CD4-positive, alpha-beta T cell treated with Interleukin-15 for 1 hour (primary cell): ENCODE measurements around the gene GDPD3.
A peak's percentile ranks its signal among the peaks of the same experiment; 100 is the strongest.

ENCODE experiments used
- DNase-seq: peaks from one replicate; pipeline ENCODE4 v3.0.0-alpha.2; 2020

The GDPD3 gene

DNA sequence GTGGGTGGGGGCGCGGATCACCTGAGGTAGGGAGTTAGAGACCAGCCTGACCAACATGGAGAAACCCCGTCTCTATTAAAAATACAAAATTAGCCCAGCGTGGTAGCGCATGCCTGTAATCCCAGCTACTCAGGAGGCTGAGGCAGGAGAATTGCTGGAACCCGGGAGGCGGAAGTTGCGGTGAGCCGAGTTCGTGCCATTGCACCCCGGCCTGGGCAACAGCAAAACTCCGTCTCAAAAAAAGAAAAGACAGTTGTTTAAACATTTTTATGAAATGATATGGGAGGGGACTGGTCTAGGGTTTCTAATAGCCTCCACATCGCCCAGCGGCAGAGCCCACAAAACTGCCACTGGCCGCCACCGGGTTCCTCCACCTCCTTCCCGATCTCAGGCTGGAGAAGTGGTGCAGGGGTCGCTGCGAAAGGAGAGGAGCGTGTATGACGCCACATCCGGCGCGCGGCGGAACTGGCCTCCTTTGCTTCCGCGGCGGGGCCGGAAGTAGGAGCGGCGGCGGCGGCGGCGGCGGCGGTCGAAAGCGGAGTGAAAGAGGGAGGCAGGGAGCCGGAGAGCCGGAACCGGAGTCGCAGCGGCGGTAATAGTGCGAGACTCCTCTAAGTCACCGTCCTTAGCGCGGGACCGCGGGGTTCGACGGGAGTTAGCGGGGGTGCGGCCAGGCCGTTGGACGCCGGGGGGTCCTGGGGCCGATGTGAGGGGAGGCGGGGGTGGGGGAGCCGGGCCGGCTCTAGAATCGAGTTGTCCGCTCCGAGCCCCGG lies 37.6 kb downstream of the GDPD3 start, which contains the start of gene PPP4C:
PPP4C (plus strand) TSS at position 492 of the 773 bp plus-strand sequence. CDS start 384 bp downstream, outside the sequence.
- peak; percentile 87 for DNase-seq

DNA sequence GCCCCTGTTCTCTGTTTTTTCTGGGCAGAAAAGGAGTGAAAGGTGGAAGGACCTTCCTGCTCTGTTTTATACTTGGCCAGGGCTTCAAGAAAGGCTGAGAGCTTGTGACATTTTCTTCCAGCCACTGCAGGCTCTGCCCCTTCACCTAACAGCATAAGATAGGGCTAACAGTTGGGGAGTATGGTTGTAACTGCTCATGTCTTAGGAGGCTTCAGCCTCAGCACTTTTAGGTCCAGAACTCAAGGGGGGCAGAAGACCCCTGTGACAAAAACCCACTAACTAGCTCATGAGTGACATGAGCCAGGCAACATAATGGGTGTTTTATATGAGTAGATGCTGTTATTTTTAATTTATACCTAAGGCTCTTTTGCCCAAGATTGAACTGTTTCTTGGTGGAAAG lies 42.8 kb downstream of the GDPD3 start:
- no peak for DNase-seq

GRCh38 chr16:30069611-30070462 lies 43.5 kb downstream of the GDPD3 start:
- DNase-seq = no peak

- peak; percentile 55 for DNase-seq
Observed at GRCh38 chr16:30068750-30069610, 44.4 kb downstream of the GDPD3 start.

GRCh38 chr16:30068333-30068732 lies 45.0 kb downstream of the GDPD3 start:
- no peak for DNase-seq

DNA sequence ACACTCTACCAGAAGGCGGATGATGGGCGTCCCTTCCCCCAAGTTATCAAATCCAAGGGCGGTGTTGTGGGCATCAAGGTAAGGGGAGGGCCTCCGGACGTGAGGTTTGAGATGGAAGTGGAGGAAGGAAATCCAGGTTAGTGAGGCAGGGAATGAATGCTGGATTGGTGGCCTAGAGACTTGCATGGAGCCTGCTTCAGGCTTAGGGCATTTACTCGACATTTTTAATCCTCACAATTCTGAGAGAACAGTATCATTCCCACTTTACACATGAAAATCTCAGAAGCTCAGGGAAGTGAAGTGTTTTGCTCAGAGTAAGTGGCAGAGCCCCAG lies 45.8 kb downstream of the GDPD3 start:
- DNase-seq = no peak

DNA sequence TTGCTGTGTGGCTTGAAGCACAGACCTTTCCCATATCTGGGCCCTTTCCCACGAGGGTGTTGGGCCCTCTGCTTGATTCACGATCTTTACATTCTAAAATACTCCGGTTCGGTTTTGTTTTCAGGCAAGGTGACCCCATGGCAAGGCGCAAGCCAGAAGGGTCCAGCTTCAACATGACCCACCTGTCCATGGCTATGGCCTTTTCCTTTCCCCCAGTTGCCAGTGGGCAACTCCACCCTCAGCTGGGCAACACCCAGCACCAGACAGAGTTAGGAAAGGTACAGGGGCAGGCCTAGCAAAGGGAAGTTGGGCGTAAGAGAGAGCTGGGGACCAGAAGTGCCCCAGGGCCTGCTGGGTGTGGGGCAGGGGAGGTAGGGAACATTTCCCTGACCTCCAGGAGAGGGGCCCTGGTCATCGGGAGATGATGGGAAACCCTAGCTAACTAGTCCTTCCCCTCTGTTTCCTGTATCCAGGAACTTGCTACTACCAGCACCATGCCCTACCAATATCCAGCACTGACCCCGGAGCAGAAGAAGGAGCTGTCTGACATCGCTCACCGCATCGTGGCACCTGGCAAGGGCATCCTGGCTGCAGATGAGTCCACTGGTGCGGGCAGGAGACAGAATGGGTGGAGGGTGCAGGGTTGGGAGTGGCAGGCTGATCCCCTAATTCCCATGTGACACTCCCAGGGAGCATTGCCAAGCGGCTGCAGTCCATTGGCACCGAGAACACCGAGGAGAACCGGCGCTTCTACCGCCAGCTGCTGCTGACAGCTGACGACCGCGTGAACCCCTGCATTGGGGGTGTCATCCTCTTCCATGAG lies 46.4 kb downstream of the GDPD3 start:
- no peak for DNase-seq

DNA sequence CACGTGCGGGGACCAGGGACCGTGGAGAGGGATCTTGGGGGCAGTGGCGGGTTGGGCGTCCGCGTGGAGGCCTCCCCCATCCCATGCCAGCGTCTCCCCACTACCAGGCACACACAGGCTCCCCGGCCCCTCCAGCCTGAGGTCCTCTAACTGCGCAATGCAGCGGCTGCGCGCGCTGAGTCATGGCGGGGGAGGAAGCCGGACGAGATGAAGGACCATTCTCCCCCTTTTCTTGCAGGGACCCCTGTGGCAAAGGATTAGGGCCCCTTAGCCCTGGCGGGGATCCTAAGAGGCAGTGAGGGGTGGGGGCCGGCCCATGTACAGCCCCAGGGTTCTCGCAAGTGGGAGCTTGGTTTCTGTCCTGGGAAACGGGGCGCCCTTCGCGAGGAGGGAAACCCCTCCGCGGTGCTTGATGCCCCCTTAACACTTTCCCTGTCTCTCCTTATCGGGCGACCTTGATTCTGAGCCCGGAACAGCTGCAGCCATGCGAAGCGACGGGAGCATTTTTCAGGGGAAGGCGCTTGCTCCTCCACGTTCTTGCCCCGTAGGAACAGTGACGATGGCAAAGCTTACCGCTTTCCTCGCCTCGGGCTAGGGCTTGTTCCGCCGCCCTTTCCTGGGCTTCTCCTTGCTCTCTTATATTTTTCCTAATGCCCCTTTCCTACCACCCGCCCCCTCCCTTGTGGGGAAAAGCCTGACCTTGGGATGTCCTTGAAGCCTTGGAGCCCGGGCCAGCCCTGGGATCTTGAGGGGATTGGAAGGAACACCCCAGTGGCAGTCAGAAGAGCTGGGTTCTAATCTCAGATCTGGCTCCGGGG lies 47.2 kb downstream of the GDPD3 start:
- peak; percentile 37 for DNase-seq

- DNase-seq = peak; percentile 96
Observed at GRCh38 chr16:30065102-30065942, 48.0 kb downstream of the GDPD3 start, which contains the start of gene ALDOA. Gene ALDOA (plus strand): TSS chr16:30065760. CDS start chr16:30066898, 1,138 bp downstream.

DNA sequence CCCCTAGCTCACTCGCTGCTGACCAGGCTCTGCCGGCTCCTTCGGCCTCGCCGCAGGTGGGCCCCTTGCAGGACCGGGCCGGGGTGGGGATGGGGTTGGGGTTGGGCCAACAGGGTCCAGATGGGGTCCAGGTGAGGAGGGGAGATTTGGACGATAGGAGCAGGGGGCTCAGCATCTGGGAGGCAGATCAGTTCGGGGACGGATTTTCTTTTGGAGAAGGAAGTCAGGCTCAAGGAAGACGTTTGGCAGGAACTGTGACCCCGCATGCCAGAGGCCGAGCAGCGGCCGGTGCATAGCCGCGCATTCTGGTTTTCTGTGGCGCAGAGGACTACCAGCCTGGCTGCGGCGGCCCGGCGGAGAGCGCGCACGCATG lies 48.6 kb downstream of the GDPD3 start:
- DNase-seq = no peak

- peak; percentile 78 for DNase-seq
Observed at GRCh38 chr16:30063893-30064728, 49.2 kb downstream of the GDPD3 start.

GRCh38 chr16:30063278-30063892 lies 50.0 kb downstream of the GDPD3 start:
- DNase-seq = no peak

GRCh38 chr16:30060836-30061554 lies 52.3 kb downstream of the GDPD3 start:
- DNase-seq = no peak

GRCh38 chr16:30060346-30060745 lies 53.0 kb downstream of the GDPD3 start:
- no peak for DNase-seq

DNA sequence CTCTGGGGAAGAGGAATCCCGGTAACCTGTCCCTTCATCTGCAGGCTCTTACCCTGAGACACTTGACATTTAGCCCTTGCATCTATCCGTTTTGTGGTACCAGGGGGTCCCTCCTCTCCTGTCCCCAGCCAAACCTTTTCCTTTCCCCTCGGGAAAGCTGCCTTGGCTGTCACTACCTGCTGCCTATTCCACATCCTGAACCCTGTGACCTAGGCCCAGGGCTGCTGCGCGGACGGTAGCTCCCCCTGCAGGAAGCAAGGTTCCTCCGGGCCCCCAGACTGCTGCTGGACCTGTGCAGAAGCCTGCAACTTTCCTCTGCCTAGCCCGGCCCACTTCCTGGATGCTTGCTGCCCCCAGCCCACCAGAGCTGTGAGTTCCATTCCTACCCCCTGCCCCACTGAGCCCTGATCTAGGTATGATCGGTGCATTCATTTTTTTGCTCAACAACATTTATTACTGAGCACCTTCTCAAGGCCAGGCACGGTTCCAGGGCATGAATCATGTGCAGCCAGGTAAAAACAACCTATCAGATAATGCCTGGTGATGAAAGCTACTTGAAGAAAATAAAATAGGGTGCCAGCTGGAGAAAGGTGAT lies 58.3 kb downstream of the GDPD3 start:
- peak; percentile 39 for DNase-seq
